Activated naive CD4-positive, alpha-beta T cell (primary cell): ENCODE measurements around the gene ATP2A1.
"Not testable (repeated sequence)": the region's sequence is repeated elsewhere in the genome, so short reads cannot be mapped to it uniquely, and the experiment has no call there.

Experiments used
- DNase-seq, 4 experiments: peaks; one replicate each; lab custom pipeline; 2025; lab: John Stamatoyannopoulos, UW

ATP2A1 gene

GRCh38 chr16:28935924-28936783 lies 57.9 kb downstream of the ATP2A1 start:
- peak; percentile 57 to 75 (median 72) for DNase-seq

DNA sequence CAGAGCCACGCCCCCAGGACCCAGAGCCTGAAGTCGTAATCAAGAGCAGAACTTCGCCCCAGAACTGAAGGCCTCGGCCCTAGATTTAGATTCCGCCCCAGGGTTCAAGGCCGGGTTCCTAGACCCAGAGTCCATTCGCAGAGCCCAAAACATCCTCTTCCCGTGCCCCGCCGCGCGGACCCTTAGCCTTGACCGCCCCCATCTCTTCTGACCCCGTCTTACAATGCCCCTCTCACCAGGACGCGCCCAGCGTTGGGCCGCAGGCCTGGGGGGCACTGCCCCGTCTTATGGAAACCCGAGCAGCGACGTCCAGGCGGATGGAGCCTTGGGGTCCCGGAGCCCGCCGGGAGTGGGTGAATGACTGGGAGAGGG lies 58.5 kb downstream of the ATP2A1 start:
- DNase-seq, result no peak

DNA sequence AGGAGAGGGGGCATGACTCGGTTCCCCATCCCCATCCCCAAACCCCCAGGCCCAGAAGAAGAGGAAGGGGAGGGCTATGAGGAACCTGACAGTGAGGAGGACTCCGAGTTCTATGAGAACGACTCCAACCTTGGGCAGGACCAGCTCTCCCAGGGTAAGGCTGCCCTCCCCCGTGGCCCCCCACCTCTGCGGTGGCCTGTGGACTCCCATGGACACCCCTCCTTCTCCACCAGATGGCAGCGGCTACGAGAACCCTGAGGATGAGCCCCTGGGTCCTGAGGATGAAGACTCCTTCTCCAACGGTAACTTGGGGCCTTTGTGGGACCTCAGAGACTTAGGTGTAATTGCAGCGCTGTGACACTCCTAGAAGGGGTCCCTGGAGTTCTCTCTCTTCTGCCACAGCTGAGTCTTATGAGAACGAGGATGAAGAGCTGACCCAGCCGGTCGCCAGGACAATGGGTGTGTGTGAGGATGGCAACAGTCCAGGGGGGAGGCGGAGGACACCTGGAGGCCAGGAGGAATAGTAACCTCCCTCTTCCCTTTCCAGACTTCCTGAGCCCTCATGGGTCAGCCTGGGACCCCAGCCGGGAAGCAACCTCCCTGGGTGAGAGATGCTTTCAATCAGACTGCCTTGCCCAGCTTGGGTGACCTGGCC lies 59.1 kb downstream of the ATP2A1 start:
- DNase-seq, result no peak

- DNase-seq, result no peak
These were observed 60.4 kb downstream of the ATP2A1 start for GRCh38 chr16:28938721-28939120.

- DNase-seq, result not testable (repeated sequence)
These were observed 61.5 kb downstream of the ATP2A1 start for GRCh38 chr16:28939825-28940224.

DNA sequence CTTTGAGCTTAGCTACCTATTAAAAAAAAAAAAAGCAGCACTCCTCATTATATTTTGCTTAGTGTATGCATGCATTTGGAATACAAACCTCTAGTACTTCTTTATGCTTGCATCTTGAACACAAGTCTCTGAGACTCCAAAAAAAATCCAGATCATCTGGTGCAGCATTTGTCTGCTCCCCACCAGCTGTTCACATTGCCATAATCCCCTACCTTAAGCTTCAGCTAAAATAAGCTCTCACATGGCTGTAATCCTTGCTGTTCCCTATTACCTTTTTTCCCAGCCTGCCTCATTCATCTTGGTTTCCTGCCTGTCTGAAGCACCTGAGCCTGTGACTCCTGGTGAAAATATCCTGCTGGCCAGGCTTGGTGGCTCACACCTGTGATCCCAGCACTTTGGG lies 65.0 kb downstream of the ATP2A1 start:
- no peak for DNase-seq

DNA sequence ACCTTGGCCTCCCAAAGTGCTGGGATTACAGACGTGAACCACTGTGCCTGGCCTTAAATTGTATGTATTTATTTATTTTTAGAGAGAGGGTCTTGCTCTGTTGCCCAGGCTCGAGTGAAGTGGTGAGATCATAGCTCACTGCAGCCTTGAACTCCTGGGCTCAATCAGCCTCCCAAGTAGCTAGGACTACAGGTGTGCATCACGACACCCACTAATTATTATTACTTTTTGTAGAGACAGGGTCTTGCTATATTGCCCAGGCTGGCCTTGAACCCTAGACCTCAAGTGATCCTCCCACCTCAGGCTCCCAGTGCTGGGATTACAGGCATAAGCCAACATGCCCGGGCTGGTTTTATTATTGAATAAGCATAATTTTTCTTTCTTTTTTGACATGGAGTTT lies 68.4 kb downstream of the ATP2A1 start:
- DNase-seq, result no peak

- peak; percentile 98 to 99 (median 98) for DNase-seq
These were observed 72.5 kb downstream of the ATP2A1 start, which contains the start of gene NFATC2IP for GRCh38 chr16:28950648-28951409. NFATC2IP (plus strand) TSS chr16:28950937; CDS start chr16:28951012, 75 bp downstream.

DNA sequence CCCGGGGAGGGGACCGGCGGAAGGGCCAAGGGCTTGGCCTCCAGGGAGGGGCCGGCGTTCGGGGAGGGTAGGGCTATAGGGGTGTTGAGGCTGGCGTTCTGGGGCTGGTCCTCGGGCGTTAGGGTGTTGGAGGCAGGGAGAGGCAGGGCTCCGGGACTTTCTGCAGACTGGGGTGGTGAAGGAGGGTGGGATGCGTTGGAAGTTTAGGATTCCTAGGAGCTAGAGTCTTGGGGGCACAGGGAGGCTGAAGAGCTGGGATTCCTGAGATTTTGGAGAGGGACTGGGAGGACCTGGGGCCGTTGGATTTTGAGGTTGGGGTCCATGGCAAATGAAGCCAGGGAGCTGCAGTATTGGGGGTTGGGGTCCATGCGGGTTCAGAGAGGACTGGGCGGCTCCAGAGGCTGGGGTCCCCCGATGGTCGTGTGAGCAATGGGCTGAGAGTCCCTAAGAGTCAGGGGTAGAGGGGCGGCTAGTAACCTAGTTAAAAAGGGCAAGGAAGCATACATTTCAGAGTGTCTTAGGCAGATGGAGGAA lies 73.2 kb downstream of the ATP2A1 start:
- DNase-seq, result no peak
